Stimulated activated CD4-positive, alpha-beta T cell treated with anti-CD3 and anti-CD28 coated beads, TNF-alpha, amount 100 ng/mL, for 1 hour (primary cell): ENCODE results near the gene CD63.

Experiments
- DNase-seq, 3 donors: peaks; one replicate each; pipeline ENCODE4 v3.0.0-alpha.2; 2020; ENCODE audit warnings: low read depth in 3 of 3, low spot score in 1 of 3

CD63 gene

GRCh38 chr12:55741931-55742680, 13.3 kb upstream of the CD63 start:
- no peak for DNase-seq

GRCh38 chr12:55739025-55739378, 10.2 kb upstream of the CD63 start:
- no peak for DNase-seq

DNA sequence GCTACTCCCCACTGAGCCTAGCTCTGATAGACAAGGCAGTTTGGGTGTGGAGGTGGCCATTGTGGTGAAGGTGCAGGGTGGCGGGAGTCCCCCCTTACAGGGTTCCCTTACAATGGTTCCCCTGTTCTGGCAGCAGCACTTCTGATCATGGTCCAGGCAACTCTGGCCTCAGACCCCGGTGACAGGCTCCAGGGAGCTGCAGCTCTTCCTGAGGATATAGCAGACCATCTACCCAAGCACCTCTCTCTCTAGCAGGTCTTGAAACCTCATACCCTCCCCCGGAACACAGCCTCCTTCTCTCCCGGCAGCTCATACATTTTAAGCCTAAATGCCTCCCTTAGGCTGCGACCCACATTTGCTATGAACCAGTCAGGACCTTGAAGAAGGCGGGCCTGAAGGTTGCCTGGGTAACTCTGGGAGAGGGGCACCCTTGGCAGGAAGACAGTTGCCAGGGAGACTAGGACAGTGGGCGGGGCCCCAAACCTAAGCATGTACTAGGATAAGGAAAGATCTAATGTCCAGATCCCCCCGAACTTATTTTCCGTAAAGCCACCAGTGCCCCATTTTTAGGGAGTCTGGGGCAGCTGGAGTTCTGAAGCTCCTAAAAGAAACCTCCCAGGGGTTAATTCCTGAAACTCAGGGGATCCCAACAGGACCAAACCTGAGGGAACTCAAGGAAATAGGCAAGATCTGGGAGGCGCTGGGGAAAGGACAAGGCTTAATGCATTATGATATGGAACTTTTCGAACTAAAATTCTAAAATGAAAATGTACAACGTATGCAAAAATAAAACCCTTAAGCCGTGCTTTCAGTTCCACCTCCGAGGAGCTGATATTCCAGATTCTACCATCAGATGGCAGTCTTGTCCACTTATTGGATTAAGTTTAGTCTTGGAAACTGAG, 9.6 kb upstream of the CD63 start:
- peak in 2 of 3 donors; percentile 52 to 53 for DNase-seq

- no peak for DNase-seq
Observed at GRCh38 chr12:55737581-55738122, 8.8 kb upstream of the CD63 start.

DNA sequence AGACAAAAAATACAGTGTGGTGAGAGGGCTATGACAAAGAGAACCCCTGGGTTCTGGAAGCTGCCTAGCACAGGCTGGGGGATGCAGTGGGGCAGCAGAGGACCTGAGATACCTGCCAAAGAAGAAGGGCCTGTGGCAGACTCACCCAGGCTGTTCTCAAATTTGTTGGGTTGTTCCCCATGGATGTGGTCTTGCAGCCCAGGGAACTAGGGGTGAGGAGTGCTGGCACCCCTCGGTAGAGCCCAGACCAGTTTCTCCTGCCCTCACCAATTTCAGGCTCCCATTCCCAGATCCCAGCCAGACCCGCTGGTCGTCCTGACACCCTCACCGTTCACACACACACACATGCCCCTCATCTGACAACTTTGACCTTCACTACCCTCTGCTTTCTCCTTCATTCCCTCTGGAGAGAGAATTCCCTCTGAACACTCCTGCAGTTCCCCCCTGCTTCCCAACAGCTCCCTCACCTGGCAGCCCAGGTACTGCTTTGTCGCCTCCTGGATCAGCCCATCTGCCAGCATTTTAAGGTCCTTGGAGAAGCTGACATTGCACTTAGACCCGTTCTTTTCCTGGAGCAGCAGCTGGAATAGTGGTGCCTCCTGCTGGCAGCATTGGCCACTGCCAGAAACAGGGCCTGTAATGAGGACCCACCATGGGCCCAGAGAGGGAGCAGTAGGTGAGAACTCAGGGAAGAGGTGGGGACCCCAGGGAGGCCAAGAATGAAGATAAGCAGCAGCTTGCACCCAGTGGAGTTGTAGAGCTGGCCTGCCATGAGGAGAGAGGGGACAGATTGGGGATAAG, 8.2 kb upstream of the CD63 start:
- DNase-seq, result peak in 2 of 3 donors; percentile 24 to 43

GRCh38 chr12:55736076-55736475, 7.3 kb upstream of the CD63 start:
- DNase-seq, result no peak

DNA sequence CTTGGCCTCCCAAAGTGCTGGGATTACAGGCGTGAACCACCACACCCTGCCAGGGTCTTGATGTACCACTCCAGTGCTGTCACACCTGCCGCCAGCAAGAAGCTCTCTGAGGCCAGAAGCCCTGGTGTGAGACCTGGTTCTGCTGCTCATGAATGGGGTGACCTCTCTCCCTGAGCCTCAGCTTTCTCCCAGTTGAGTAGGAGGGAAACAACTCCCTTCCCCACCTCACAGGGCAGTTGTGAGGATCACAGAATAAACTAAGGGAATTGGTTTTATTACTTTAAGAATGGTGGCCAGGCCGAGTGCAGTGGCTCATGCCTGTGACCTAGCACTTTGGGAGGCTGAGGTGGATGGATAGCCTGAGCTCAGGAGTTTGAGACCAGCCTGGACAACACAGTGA, 5.8 kb upstream of the CD63 start:
- DNase-seq, result no peak

- DNase-seq, result no peak
Observed at GRCh38 chr12:55733858-55734257, 5.0 kb upstream of the CD63 start.

GRCh38 chr12:55733021-55733555, 4.3 kb upstream of the CD63 start:
- DNase-seq, result no peak

DNA sequence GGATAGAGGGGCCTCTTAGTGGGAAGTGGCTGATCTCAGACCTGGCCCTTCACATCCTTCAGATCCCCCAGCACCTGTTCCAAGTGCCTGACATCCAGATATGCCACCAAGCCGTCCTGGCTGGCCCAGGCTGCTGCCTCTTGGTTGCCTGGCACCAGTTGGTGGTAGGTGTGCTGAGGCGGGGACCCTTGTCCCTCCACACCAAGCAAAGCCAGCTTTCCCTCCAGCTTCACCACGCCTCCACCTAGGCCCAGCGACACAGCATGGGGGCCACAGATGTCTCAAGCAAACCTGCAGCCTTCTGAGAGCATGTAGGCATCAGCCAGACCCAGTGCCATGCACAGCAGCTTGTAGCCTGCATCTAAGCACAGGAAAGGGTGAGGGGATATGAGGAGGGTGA, 3.5 kb upstream of the CD63 start:
- no peak for DNase-seq

DNA sequence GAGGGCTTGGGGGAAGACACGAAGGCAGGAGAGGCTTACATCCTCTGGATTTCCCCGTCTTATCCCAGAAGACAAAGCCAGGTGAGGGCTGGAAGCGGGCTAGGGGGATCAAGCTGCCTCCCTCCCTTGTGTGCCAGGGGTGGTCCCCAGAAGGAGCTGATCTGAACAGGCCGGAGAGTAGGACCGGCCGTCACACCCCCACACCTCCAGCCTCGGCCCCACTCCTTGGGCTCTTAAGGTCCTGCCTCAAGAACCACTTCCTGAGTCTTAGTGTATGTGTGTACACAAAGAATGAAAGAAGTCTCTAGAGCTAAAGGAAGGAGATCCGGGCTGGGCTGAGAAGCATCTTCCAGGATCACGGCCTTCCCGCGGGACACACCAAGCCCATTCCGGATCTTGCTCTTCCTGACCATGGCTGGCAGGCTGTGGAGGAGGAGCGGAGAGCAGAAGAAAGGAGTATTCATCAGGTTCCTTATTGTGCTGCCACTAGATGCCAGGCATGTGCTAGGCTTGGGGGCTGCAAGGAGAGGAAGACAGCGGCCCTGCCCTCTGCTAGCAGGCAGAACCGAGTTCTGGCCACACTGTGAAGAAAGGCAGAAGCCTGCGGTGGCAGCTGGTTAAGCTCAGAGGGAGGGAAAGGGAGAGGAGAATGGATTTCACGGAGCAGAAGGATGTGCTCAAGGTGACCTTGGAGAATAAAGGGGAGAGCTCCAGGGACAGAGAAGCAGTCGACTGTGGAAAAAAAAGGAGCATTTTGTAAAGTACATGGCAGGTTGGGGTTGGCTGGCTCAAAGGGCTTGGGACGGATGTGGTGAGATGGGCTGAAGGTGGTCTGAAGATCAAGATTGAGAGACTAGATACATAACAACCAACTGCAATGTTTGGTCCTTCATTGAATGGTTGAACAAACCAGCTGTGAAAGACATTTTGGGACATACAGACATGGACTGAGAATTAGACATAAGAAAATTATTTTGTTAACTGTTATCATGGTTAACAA, 1.3 kb upstream of the CD63 start:
- DNase-seq, result no peak

- DNase-seq, result no peak
Observed at GRCh38 chr12:55728186-55728938, 447 bp downstream of the CD63 start.

DNA sequence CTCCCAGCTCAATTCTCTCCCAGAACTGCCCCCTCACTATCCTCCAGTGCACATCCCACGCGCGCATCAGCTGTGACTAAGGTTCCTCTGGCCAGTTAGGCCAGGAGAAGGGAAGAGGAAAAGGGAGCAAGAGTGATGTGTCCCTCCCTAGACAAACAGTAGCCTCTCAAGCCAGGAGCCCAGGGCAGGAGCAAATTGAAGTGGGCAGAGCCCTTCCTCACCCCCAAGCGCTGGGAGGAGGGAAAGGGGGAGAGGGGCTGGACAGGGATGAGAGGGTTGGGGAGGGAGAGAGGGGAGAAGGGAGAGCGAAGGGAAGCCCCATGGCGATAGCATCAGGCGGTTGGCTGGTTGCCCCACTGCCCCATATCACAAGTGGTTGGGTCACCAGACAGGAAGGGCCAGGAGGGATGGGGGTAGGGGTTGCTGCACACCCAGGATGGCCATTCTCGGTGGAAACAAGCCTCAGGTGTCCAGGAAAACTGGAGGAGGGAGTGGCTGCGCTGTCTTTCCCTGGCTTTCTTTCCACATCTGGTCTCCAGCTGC, 1.1 kb downstream of the CD63 start:
- no peak for DNase-seq

DNA sequence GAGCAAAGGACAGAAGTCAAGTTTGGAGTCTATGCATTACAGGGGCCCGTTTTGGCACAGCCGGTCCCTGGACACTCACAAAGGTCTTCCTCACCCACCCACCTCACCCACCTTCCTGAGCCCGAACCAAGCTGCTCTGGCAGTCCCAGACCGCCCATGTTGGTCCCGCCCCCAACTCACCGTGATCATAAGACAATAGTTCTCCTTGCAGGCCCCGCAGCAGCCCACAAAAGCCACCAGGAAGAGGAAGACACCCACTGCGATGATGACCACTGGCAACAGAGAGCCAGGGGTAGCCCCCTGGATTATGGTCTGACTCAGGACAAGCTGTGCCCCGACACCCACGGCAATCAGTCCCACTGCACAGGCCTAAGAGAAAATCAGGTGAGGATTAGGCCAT, 1.8 kb downstream of the CD63 start:
- DNase-seq, result no peak

GRCh38 chr12:55725556-55725955, 3.3 kb downstream of the CD63 start:
- DNase-seq, result no peak

GRCh38 chr12:55724940-55725309, 3.9 kb downstream of the CD63 start:
- DNase-seq, result no peak

DNA sequence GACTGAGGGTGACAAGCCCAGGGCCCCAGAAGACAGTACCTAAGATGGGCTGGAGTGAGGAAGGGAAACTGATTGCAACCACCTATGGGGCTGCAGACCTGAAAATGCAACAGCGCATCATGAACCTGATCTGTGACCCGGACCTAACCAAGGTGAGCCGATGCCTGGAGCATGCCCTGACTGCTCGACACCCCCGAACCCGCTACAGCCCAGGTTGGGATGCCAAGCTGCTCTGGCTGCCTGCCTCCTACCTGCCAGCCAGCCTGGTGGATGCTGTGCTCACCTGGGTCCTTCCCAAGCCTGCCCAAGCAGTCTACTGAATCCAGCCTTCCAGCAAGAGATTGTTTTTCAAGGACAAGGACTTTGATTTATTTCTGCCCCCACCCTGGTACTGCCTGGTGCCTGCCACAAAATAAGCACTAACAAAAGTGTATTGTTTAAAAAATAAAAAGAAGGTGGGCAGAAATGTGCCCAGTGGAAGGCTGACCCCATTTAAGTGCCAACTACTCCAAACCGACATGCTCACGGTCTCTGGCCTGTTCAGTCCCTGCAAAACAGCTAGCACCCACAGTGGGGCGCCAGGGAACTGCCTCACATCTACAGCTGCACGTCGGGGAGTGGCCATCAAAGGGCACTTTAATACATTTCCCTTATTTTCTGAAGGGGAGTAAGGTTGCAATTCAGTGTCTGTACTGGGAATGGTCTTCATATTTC, 4.4 kb downstream of the CD63 start:
- DNase-seq, result peak in 2 of 3 donors; percentile 35 to 39

- no peak for DNase-seq
Observed at GRCh38 chr12:55723516-55724225, 5.1 kb downstream of the CD63 start.
